HG03432 (cell line): ENCODE data around the gene SLC25A38.
A peak's percentile ranks its signal among the peaks of the same experiment; 100 is the strongest.

Experiments used
- ATAC-seq: cut with Tn5 transposase; IDR thresholded peaks from one replicate; pipeline ENCODE4 v1.9.1; 2021; ENCODE audit warnings: mild to moderate bottlenecking, moderate library complexity; ENCODE audit not compliant: unreplicated experiment

The SLC25A38 gene

DNA sequence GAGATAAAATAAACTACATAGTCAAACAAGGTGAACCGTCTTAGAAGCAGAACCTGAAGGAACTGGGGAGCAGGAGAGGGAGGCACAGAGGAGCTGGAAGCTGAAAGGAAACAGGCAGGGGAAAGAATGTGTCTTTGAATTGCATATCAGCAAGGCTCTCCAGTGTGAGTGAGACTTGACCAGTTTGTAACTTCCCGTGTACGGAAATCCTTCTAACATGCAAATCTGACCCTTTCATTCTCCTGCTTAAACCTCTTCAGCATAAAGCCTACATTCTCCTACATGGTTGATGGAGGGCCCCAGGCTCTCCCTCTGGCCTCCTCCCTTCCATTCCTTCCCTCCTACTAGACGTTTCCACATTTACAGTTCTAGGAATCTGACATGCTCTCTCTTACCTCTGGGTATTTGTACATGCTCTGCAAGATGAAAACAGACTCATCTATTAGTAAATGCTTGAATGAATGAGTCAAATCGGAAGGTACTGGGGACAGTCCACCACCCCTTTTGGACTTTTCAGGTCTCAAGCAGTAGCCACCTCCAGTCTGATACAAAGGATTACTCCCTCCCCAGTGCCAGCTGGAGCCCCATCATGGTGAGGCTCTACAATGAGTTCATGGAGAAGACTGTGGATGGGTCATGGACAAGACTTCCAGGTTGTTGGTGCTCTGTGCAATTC lies 6.1 kb upstream of the SLC25A38 start:
- ATAC-seq = no peak

DNA sequence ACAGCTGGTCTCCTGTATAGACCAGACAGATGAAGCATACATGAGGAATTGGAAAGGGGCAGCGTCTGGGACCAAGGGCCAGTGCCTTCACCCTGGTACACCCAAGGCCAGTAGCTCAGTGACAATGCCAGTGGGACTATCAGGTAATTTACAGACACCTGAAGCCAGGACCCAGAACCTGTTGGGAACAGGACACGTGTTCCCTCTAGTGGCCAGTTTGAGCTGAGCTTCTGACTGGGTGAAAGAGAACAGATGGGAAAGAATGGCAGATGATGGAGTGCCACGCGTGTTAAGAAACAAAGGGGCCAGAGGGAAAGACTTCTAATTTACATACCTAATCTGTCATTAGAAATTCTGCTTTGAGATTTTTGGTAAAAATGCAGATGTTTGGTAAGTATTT lies 5.1 kb upstream of the SLC25A38 start:
- peak; percentile 73 for ATAC-seq

GRCh38 chr3:39378957-39379777 lies 4.0 kb upstream of the SLC25A38 start:
- ATAC-seq = no peak

DNA sequence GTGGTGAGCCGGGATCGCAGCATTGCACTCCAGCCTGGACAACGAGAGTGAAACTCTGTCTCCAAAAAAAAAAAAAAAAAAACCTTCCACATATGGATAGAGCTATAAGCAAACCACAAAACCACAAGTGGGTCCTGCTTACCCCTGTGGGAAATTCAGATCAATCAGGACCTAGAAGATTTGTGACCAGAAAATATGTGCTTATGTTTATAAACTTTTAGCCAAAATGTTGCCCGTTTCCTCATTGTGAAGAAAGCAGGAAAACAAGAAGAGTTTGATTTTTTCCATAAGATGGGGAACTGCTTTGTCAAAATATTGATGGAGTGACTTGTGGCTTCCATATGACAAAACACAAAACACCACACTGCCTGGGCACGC lies 3.4 kb upstream of the SLC25A38 start:
- no peak for ATAC-seq

- ATAC-seq = no peak
Measured at GRCh38 chr3:39381432-39381831, 1.7 kb upstream of the SLC25A38 start.

GRCh38 chr3:39383881-39384664 lies 903 bp downstream of the SLC25A38 start:
- peak; percentile 81 for ATAC-seq

DNA sequence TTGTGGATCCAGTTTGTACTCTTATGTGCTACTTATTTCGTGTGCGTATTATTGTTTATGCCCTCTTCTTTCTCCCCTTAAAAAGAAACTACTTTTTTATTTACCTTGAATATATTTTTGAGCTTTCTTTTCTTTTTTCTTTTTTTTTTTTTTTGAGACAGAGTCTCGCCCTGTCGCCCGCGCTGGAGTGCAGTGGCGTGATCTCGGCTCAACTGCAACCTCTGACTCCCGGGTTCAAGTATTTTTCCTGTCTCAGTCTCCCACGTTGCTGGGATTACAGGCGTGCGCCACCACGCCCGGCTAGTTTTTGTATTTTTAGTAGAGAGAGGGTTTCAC lies 1.5 kb downstream of the SLC25A38 start:
- ATAC-seq = no peak

DNA sequence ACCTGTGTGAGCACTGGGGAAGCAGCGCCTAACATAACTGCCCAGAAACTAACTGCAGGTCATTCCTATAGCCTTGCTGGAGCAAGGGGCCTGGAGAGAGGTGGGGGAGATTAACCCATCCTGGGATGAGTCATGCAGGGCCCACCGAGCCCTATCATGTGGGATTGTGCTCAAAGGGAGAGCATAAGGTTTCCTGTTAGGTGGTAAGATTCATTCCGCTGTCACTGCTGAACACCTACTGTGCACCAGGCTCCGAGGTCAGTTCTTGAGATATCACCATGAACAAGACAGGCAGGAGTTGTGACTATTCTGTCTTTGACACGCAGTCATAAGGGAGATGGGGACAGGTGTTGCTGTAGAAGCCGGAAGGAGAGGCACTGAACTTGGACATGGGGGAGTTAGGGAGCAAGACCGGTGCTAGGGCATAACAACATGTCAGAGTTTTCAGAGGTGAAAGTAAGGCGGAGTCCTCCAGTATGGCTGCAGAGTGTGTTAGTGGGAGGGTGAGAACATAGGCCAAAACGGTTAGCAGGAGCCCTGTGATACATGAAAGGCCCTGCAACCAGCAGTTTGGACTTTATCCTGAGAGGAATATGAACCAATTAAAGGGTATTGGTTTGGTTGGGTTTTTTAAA lies 2.4 kb downstream of the SLC25A38 start:
- ATAC-seq = no peak

GRCh38 chr3:39386318-39386717 lies 3.1 kb downstream of the SLC25A38 start:
- no peak for ATAC-seq

GRCh38 chr3:39387411-39387975 lies 4.3 kb downstream of the SLC25A38 start:
- ATAC-seq = no peak

GRCh38 chr3:39388153-39388552 lies 5.0 kb downstream of the SLC25A38 start:
- no peak for ATAC-seq

DNA sequence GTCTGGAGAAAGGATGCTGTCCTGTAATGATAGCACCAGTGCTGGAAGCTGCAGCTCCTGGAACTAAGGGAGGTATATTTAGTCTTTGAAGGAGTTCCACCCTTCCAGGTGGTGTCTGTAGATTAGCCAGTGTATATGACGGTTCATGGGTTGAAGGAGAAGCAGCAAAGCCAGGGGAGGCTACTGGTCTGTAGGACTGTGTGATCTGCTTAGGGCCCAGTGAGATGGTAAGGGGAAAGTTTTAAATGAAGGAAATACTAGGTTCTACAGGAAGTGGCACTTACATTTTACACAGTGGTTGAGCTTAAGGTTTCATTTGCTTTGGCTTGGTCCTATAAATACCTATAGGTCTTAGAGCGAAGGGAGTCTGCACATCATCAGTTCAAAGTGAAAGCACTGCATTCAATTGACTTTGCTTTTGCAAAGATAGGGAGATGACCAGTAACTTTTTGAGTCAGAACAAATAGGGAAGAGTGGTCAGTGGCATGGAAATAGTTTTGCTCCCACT lies 5.6 kb downstream of the SLC25A38 start:
- ATAC-seq = peak; percentile 79

- ATAC-seq = no peak
Measured at GRCh38 chr3:39390181-39390580, 7.0 kb downstream of the SLC25A38 start.

- no peak for ATAC-seq
Measured at GRCh38 chr3:39396690-39397089, 13.5 kb downstream of the SLC25A38 start.

- no peak for ATAC-seq
Measured at GRCh38 chr3:39398700-39399099, 15.5 kb downstream of the SLC25A38 start.

DNA sequence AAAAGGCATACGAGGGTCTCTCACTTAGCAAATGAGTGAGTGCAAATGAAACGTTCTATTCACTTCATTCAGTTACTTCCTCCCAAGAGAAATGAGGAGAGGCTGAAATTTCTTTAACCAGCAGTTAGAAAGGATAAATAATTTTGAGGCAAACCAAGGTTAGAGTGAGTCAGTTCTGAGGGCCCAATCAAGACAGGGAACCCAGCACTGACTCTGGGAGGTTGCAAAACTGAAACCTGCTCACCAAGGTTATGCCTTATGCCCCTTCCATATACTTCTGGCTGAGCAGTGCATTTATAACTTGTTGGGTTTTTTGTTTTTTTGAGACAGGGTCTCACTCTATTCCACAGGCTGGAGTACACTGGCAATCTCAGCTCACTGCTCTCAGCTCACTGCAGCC lies 18.8 kb downstream of the SLC25A38 start:
- ATAC-seq = no peak

DNA sequence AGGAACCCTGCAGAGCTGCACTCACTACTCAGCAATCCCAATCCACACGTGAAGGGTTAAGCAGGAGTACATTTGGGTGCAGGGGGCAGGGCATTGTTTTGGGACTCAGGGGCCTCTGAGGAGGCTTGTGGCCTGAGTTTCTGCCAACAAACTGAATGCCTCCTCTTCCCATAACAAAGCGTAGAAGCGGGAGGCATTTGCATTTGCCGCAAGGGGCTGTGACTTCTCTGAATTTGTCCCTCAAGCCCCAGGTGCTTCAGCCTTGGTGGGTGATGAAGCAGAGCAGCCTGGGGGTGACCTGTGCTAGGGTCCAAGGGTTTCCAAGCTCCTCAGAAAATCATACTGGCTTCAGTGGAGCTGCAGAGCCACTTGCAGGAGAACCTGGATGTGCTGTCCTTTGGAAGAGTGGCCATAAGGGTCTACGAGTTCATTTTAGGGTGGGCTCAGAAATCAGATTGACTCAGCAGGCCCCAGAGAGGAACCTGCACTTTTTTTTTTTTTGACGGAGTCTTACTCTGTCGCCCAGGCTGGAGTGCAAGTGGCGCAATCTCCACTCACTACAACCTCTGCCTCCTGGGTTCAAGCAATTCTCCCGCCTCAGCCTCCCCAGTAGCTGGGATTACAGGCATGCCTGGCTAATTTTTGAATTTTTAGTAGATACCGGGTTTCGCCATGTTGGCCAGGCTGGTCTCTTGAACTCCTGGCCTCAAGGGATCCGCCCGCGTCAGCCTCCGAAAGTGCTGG lies 21.9 kb downstream of the SLC25A38 start:
- ATAC-seq = no peak

GRCh38 chr3:39405687-39406367 lies 22.7 kb downstream of the SLC25A38 start:
- ATAC-seq = no peak
